GM21447 (cell line): ENCODE data around the gene CCN6.
A peak's percentile ranks its signal among the peaks of the same experiment; 100 is the strongest.
"Not testable (repeated sequence)": the region's sequence is repeated elsewhere in the genome, so short reads cannot be mapped to it uniquely, and the experiment has no call there.

Experiments used
- ATAC-seq: cut with Tn5 transposase; IDR thresholded peaks from one replicate; pipeline ENCODE4 v1.9.1; 2021; ENCODE audit not compliant: unreplicated experiment

Gene CCN6

GRCh38 chr6:112029045-112029822 is 24.7 kb upstream of the CCN6 start:
- no peak for ATAC-seq

- ATAC-seq = no peak
Observed at GRCh38 chr6:112030206-112030960, 23.5 kb upstream of the CCN6 start.

- ATAC-seq = no peak
Observed at GRCh38 chr6:112030961-112031660, 22.8 kb upstream of the CCN6 start.

GRCh38 chr6:112031960-112032359 is 21.9 kb upstream of the CCN6 start:
- ATAC-seq = no peak

GRCh38 chr6:112032728-112033127 is 21.2 kb upstream of the CCN6 start:
- ATAC-seq = no peak

GRCh38 chr6:112033791-112034615 is 19.9 kb upstream of the CCN6 start:
- no peak for ATAC-seq

- no peak for ATAC-seq
Observed at GRCh38 chr6:112034616-112034995, 19.3 kb upstream of the CCN6 start.

GRCh38 chr6:112036088-112036637 is 17.7 kb upstream of the CCN6 start:
- ATAC-seq = no peak

- no peak for ATAC-seq
Observed at GRCh38 chr6:112037783-112038216, 16.1 kb upstream of the CCN6 start.

GRCh38 chr6:112038268-112038667 is 15.6 kb upstream of the CCN6 start:
- ATAC-seq = no peak

- ATAC-seq = no peak
Observed at GRCh38 chr6:112038756-112039430, 15.0 kb upstream of the CCN6 start.

- ATAC-seq = no peak
Observed at GRCh38 chr6:112039431-112039770, 14.5 kb upstream of the CCN6 start.

GRCh38 chr6:112040956-112041355 is 12.9 kb upstream of the CCN6 start:
- no peak for ATAC-seq

GRCh38 chr6:112041535-112041934 is 12.4 kb upstream of the CCN6 start:
- ATAC-seq = no peak

- ATAC-seq = peak; percentile 85
Observed at GRCh38 chr6:112043032-112044007, 10.6 kb upstream of the CCN6 start.

- no peak for ATAC-seq
Observed at GRCh38 chr6:112044196-112044595, 9.7 kb upstream of the CCN6 start.

- ATAC-seq = no peak
Observed at GRCh38 chr6:112044856-112045255, 9.0 kb upstream of the CCN6 start.

- not testable (repeated sequence) for ATAC-seq
Observed at GRCh38 chr6:112047523-112047922, 6.4 kb upstream of the CCN6 start.
